GM18861 (cell line): ENCODE data around the gene CHN2.

Source experiments
- ATAC-seq: cut with Tn5 transposase; IDR thresholded peaks from one replicate; pipeline ENCODE4 v1.9.1; 2021; ENCODE audit not compliant: unreplicated experiment

Gene CHN2

GRCh38 chr7:29224726-29225125 lies 30.2 kb downstream of the CHN2 start:
- no peak for ATAC-seq

- no peak for ATAC-seq
These were observed 33.9 kb downstream of the CHN2 start for GRCh38 chr7:29228289-29229011.

- no peak for ATAC-seq
These were observed 34.5 kb downstream of the CHN2 start for GRCh38 chr7:29229066-29229465.

- ATAC-seq, result no peak
These were observed 35.4 kb downstream of the CHN2 start for GRCh38 chr7:29229946-29230345.

- ATAC-seq, result no peak
These were observed 36.3 kb downstream of the CHN2 start for GRCh38 chr7:29230871-29231345.

GRCh38 chr7:29231671-29232232 lies 37.2 kb downstream of the CHN2 start:
- ATAC-seq, result no peak

- no peak for ATAC-seq
These were observed 39.9 kb downstream of the CHN2 start for GRCh38 chr7:29234438-29234837.

- no peak for ATAC-seq
These were observed 41.6 kb downstream of the CHN2 start for GRCh38 chr7:29236071-29236580.

- no peak for ATAC-seq
These were observed 42.1 kb downstream of the CHN2 start for GRCh38 chr7:29236649-29237048.

GRCh38 chr7:29237489-29237888 lies 42.9 kb downstream of the CHN2 start:
- no peak for ATAC-seq

- ATAC-seq, result no peak
These were observed 45.1 kb downstream of the CHN2 start for GRCh38 chr7:29239638-29240037.

GRCh38 chr7:29242265-29242664 lies 47.7 kb downstream of the CHN2 start:
- ATAC-seq, result no peak

GRCh38 chr7:29243910-29244655 lies 49.5 kb downstream of the CHN2 start:
- no peak for ATAC-seq

- no peak for ATAC-seq
These were observed 52.8 kb downstream of the CHN2 start for GRCh38 chr7:29247224-29247962.

GRCh38 chr7:29247963-29248236 lies 53.3 kb downstream of the CHN2 start:
- ATAC-seq, result no peak

- ATAC-seq, result no peak
These were observed 54.3 kb downstream of the CHN2 start for GRCh38 chr7:29248713-29249382.

GRCh38 chr7:29249383-29249750 lies 54.8 kb downstream of the CHN2 start:
- no peak for ATAC-seq

- no peak for ATAC-seq
These were observed 55.3 kb downstream of the CHN2 start for GRCh38 chr7:29249860-29250259.

- ATAC-seq, result no peak
These were observed 58.6 kb downstream of the CHN2 start for GRCh38 chr7:29253225-29253624.

GRCh38 chr7:29254591-29254990 lies 60.0 kb downstream of the CHN2 start:
- ATAC-seq, result no peak
